Suppressor macrophage treated with lipopolysaccharide for 4 hours (primary cell): ENCODE measurements around the gene MTMR2.
"Not testable (repeated sequence)": the region's sequence is repeated elsewhere in the genome, so short reads cannot be mapped to it uniquely, and the experiment has no call there.

Experiments used
- DNase-seq: peaks from one replicate; pipeline ENCODE4 v3.0.0-alpha.2; 2020

The MTMR2 gene

GRCh38 chr11:95883381-95883780 is 40.5 kb downstream of the MTMR2 start:
- DNase-seq, result no peak

GRCh38 chr11:95877291-95877690 is 46.6 kb downstream of the MTMR2 start:
- peak; percentile 18 for DNase-seq

DNA sequence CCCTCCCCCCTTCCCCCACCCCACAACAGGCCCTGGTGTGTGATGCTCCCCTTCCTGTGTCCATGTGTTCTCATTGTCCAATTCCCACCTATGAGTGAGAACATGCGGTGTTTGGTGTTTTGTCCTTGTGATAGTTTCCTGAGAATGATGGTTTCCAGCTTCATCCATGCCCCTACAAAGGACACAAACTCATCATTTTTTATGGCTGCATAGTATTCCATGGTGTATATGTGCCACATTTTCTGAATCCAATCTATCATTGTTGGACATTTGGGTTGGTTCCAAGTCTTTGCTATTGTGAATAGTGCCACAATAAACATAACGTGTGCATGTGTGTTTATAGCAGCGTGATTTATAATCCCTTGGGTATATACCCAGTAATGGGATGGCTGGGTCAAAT is 53.0 kb downstream of the MTMR2 start:
- DNase-seq, result not testable (repeated sequence)

DNA sequence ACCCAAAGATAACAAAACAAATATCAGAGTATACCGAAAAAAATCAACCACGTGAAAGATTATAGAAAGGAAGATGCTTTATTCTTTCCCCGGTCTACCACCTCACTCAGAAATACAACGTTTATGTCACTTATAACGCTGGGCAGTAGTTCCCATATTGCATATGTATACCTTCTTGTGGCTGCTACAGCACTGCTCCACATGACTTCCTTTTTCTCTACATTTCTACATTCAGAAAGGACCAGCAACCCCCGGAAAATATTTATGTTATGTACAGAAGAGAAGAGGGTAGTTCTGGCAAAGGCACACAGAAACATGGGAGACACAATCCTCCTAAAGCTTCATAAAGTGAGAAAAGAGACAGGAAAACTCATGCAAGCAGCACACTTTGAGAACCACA is 56.8 kb downstream of the MTMR2 start:
- no peak for DNase-seq

DNA sequence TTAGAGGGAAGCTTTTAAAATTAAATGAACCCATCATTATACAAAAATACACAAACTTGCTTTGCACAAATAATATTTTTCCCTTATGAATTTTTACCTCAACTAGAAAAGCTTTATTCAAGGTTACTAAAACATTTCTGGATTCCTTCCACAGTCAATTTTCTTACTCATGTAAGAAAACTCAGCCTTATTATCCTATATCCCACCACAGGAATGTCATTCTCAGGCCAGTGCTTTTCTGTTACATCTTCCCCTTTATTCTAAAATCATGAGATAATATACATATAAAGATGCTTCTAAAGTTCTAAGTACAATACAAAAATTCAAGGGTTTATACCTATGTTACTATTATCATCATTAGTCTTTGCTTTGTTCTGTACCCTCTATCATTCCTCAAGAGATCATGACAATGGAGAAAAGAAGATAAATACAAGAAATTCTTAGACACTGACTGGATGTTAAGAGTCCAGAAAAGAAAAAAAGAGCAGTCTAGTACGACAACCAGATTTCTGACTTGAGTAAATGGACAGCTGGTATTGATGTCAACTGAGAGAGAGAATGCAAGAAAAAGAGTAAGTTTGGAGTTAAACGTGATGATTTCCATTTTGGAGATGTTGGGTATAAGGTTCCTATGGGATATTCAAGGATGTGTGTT is 60.3 kb downstream of the MTMR2 start:
- no peak for DNase-seq

DNA sequence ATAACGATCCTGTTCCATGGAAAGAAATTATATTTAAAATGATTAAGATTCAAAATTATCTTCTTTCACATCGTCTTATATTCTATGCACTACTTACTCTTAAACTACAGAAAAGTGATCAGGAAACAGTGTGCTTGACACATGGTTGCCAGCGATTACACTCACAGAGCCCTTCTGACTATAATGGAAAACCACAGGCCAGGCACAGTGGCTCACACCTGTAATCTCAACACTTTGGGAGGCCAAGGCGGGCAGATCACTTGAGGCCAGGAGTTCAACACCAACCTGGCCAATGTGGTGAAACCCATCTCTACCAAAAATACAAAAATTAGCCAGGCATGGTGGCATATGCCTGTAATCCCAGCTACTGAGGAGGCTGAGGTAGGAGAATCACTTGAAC is 63.9 kb downstream of the MTMR2 start:
- not testable (repeated sequence) for DNase-seq

GRCh38 chr11:95854362-95854761 is 69.5 kb downstream of the MTMR2 start:
- not testable (repeated sequence) for DNase-seq

DNA sequence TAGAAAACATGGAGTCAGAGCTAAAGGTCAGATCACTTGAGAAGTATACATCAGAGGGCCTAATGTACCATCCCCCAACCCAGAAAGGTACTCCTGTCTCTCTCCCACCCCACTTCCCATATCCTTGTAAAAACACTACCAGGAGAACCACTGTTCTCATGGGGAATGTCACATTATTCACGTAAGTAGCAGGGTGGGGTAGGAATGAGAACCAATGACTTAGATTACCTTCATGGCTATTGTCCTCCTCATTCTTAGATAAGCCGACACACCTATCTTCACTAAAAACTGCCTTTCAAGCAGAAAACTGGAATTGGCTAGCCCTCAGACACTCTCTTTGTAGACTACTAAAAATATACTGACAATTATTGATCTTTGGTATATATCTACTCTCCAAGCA is 70.0 kb downstream of the MTMR2 start:
- no peak for DNase-seq

DNA sequence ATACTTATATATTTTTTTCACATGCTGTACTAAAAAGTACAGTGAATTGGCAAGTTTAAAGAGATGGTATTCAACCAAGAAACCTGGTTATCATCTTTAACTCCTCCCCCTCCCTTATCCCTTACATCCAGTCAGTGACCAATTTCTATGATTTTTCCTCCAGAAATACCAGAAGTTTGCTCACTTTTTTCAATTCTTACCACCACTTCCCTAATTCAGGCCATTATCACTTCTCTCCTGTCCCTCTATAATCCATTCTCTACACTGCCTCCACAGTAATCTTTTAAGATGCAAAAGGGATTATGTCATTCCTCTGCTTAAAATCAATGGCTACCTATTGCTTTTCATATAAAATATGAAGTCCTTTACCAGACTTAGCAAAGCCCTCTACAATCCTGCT is 70.8 kb downstream of the MTMR2 start:
- no peak for DNase-seq

DNA sequence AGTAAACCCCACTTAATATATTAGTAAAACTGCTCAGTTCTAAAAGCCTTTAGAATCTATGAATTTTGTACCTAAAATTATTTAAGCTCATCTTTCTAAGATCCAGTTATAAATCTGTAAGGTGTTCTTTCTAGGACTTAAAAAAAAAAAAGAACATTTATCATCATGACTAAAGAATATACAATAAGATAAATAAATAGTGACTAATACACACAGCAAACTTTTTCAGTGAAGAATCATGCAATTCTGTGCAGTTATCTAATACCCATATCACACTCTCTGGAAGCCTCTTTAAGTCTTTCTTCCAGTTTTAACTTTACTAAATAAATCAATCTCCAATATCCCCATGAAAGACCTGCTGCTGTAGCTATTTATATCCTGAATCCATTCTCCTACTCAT is 73.8 kb downstream of the MTMR2 start:
- DNase-seq, result no peak

- peak; percentile 61 for DNase-seq
These were observed 74.7 kb downstream of the MTMR2 start for GRCh38 chr11:95849087-95849825.

DNA sequence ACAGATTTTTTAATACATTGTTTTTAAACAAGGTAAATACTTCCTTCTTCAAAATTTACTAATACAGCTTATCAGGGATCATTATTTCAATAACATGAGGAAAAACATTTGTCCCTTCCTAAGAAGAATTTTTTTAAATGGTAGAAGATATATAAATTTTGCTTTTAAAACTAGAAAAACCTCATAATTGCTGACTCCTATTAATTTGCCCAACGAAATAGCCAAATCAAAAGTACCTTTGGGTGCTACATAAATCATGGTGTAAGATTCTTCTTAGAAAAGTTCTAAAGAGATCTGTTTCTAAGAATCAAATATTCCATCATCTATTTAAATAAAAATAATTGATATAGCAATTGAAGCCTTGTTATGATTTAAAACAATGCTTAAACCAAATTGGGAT is 78.7 kb downstream of the MTMR2 start:
- no peak for DNase-seq

DNA sequence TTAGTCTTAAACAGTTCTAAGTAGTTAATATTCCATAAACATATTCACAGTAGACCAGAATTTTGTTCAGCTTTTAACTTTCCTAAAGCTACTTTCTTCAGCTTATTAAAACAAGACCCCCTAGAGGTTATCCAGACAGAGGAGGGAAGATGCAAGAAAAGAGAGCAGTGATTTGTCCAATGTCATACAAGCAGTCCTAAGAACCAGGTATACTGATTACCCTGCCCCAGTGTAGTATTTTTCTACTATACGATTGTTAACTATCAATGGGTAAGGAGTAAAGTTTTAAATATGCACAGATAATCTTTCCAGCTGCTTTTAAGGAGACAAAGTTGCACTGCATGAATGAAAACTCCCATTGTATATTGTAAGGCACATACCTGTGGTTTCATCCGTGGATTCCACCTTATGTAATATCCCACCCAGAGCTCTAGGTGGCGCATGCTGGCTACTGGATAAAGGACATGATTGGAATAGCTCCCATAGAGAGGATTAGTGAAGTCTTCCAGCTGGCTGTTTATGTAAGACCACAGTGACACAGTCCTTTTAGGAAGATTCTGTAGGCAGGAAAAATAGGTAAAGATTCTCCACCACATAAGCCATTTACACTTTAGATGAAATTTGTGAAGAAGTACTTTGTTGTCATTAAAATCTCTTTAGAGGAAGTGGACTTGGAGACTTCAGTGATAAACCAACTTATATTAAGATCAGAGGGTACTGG is 88.0 kb downstream of the MTMR2 start:
- peak; percentile 62 for DNase-seq

- no peak for DNase-seq
These were observed 88.6 kb downstream of the MTMR2 start for GRCh38 chr11:95835351-95835750.

DNA sequence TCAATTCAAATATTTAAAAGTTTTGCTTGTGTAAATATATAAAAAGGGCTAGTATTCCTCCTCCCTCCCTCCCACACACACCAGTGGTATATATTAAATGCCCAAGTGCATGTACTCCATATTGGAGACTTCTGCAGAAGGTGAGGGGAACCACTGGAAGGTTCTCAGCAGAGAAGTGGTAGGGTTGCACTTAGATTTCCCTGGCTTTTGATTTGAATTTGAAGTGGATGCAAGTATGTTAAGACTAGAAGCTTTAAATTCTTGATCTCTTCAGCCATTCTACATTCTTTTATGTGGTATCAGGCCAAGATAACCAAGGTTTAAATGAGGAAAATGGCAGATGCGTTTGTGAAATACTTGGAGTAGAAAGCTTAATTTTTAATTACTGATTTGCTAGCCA is 90.5 kb downstream of the MTMR2 start:
- no peak for DNase-seq

- DNase-seq, result no peak
These were observed 91.1 kb downstream of the MTMR2 start for GRCh38 chr11:95832763-95833162.

GRCh38 chr11:95831198-95831883 is 92.6 kb downstream of the MTMR2 start:
- no peak for DNase-seq

DNA sequence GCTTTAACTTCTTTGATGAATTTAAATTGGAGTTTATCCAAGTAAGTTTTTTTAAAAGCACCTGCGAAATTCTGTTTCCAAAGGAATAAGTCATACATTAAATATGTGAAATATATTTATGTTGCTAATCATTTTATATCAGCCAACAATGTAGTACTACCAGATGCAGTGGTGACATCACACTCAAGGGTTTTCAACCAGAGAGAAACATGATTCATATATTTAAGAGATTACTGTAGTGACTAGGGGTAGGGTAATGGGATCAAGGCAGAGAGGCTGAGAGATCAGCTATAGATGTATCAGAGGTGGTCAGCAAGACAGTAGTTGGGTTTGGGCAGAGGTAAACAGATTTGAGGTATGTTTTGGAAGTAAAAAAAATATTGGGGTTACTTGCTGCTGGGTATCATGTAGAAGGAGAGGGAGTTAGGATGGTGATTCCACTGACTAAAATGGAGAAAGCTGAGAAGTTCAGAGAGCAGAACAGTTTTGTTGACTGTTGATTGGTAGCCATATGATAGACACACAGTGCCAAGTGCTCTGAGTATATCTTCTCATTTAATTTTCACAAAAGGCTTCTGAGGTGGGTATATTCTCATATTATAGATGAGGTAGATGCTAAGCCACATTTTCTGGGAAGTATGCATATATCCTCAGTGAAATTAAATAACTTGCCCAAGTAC is 94.2 kb downstream of the MTMR2 start:
- no peak for DNase-seq

DNA sequence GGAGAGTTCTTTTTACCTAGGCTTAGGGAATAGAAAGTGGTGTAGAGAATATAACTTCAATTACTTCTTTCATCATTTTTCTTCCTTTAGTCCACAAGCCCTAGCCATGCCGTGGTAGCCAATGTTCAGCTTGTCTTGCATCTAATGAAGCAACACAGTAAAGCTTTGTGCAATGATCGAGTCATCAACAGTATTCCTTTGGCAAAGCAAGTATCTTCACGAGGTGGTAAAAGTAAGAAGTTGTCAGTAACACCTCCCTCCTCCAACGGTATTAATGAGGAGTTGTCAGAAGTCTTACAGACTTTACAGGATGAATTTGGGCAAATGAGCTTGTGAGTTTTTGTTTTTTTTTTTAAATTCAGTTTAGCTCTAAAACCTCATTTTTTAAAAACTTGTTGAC is 96.2 kb downstream of the MTMR2 start:
- peak; percentile 3 for DNase-seq

DNA sequence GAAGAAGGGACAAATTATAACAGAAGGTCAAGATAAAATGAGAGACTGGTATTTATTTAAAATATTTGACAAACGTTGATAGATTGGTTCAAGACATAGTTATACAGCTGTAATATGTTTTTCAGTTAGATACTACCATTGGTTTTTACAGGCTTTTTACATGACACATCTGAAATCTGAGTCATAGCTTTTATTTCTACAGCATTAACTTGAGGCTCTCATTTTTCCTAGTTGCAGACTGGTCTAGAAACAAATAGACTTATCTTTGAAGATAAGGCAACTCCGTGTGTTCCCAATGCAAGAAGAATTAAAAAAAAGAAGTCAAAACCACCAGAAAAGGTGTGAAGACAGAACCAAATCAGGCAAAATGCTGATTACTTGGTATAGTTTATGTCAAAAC is 102.3 kb downstream of the MTMR2 start:
- no peak for DNase-seq

GRCh38 chr11:95816037-95816436 is 107.9 kb downstream of the MTMR2 start:
- DNase-seq, result no peak

DNA sequence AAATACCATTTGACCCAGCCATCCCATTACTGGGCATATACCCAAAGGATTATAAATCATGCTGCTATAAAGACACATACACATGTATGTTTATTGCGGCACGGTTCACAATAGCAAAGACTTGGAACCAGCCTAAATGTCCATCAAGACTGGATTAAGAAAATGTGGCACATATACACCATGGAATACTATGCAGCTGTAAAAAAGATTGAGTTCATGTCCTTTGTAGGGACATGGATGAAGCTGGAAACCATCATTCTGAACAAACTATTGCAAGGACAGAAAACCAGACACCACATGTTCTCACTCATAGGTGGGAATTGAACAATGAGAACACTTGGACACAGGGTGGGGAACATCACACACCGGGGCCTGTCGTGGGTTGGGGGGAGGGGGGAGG is 112.9 kb downstream of the MTMR2 start:
- not testable (repeated sequence) for DNase-seq

- not testable (repeated sequence) for DNase-seq
These were observed 117.4 kb downstream of the MTMR2 start for GRCh38 chr11:95806464-95806863.
